ENCODE measurements around the gene ETNPPL.

GRCh38 chr4:108763226-108763593, 357 bp upstream of the ETNPPL start:
- no peak for TF ChIP-seq CTCF (IDR thresholded peaks at IDR 0.05)
- no peak for TF ChIP-seq POLR2A (IDR thresholded peaks at IDR 0.05)

Data from uterus (tissue), 2 donors.